Ammon's horn (tissue), 1 donor: ENCODE results near the gene TIMM8B.
"Not testable (repeated sequence)": the region's sequence is repeated elsewhere in the genome, so short reads cannot be mapped to it uniquely, and the experiment has no call there.

Source experiments
- DNase-seq: peaks from one replicate; pipeline ENCODE4 v3.0.0-alpha.2; 2016; ENCODE audit warnings: low spot score

Gene TIMM8B

DNA sequence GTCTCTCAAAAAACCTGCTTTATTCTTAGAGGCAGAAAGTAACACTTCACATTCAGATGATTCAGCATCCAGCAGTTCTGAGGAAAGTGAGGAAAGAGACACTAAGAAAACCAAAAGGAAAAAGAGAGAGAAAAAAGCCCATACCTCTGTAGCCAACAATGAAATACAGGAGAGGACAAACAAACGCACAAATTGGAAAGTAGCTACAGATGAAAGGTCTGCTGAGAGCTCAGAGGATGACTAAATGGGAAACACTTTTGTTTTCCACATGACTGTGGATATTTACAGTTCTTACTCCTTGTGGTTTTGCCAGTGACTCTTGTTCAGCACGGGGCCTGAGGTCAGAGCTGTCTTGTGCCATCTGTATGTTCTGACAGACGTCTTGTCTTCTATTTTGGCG is 3.8 kb downstream of the TIMM8B start:
- DNase-seq: no peak

DNA sequence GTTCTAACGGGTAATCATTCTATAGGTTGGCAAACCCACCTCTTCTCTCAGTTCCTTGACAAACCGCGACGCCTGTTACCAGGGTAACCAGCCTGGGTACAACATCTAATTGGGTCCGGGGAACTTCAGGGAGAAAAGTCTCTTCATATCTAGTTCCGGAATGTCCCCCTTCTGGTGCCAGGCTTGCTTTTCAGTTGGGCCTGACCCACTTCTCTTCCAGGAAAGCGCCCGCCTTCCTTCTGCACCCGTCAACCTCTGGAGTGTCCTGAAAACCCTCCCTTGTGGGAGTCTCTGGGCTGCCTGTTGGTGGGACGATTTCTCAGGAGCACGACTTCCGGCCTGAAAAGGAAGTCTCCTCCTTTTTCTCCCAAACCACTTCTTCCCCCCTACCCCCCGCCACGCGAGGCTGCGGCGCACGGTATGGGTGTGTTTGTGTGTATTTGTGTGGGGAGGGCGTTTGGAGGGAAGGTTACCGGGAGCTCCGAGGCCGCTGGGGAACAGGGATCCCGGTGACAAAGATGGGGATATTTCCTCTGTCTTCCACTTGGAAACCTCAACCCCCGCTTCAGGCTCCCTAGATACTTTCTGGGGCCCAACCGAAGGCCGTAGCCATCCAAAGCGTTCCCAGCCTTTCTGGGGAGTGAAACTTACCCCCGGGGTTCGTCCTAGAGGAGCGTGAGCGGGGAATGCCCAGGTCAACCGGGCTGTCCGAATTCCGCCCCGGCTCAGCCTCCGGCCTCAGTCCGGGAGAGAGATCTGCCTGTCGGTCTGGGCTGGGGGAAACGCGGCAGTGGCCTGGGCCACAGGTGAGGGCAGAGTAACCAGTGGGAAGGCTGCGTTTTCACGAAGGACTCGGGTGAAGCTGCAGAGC is 12.4 kb downstream of the TIMM8B start, which contains the start of the genes NKAPD1 and PIH1D2:
Gene NKAPD1 (plus strand): TSS at position 359 of the 871 bp plus-strand sequence. CDS start 1,276 bp downstream, outside the sequence.
Gene PIH1D2 (minus strand): TSS at position 77 of the 871 bp plus-strand sequence. CDS start 843 bp downstream, outside the sequence.
- peak; percentile 88 for DNase-seq

DNA sequence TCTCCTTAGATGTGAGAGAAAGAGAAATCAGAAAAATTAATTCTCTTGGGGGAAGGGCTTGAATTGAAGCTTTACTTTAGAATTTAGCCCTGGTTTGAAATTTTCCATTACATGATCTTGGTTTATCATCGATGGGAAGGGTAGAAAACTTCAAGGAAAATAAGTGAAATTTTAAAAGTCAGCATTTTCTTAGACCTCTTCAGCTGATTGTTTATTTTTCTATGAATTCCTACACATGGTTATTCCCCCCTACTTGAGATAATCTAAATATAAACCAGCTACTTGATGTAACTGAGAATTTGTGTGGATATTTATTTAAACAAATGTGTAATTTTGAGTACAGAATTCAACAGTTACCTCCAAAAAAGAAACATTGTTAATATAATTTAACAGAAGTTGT is 23.6 kb downstream of the TIMM8B start:
- no peak for DNase-seq

DNA sequence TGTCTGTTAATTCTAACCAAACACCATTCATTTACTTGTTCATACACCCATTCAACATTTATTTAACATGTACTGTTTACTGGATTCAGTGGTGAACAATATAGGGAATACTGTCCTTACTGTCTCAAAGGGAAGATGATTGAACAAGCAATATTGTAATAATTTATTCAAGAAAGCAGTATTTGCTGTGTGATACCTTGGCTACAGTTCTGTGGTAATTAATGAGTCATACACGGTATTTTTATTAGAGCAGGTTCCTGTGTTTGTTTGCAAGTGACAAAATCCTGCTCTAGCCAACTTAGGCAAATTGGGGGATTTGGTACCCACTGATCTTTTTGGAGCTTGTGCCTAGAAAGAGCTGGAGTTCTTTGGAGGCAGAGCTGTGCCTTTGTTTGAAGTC is 28.5 kb downstream of the TIMM8B start:
- no peak for DNase-seq

DNA sequence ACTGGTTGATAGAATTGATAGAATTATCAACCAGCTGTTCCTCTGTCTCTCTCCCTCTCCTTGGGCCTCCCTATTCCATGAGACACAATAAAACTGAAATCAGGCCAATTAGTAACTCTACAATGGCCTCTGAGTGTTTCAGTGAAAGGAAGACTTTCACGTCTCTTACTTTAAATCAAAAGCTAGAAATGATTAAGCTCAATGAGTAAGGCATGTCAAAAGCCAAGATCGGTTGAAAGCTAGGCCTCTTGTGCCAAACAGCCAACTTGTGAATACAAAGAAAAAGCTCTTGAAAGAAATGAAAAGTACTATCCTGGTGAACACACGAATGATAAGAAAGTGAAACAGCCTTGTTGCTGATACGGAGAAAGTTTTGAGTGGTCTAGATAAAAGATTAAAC is 29.4 kb downstream of the TIMM8B start:
- DNase-seq: no peak

DNA sequence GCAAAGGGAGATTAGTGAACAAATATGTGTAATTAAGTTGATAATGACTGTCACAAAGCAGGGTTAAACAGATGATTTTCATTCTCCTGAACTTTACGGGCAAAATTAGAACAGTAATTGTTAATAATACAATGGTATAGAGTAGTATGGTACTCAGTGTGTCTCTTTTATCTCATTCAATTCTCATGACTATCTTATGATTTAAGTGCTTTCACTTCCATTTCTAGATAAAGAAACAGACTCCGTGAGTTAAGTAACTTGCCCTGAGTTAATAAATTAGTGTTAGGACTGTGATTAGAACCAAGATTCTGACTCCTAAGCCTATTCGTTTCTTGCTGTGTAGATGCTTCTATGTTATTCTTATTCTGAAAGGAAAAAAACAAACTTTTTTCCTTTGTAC is 34.8 kb downstream of the TIMM8B start:
- no peak for DNase-seq

DNA sequence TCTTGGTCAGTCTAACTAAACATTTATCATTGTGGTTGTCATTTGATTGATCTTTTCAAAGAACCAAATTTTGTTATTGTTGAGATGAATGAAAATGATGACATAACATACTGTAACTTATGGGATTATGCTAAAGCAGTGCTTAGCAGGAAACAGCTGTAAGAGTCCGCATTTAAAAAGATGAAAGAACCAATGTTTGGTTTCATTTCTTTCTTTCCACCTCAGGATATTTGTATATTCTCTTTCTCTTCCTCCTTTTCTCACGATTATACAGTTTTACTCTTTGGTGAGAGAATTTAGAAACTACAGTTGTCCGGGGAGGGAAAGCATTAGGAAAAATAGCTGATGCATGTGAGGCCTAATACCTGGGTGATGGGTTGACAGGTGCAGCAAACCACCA is 35.8 kb downstream of the TIMM8B start:
- no peak for DNase-seq

DNA sequence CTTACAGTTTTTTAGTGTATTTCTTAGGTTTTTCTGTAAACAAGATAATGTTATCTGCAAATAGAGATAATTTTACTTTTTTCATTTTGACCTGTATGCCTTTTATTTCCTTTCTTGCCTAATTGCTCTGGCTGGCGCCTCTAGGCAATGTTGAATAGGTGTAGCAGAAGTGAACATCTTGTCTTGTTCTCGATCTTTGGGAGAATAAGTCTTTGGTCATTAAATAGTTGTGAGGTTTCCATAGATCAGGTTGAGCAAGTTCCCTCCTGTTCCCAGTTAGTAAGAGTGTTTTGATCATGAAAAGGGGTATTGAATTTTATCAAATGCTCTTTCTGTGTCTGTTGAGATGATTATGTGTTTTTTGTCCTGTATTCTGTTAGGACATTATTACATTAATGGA is 36.8 kb downstream of the TIMM8B start:
- DNase-seq: no peak

DNA sequence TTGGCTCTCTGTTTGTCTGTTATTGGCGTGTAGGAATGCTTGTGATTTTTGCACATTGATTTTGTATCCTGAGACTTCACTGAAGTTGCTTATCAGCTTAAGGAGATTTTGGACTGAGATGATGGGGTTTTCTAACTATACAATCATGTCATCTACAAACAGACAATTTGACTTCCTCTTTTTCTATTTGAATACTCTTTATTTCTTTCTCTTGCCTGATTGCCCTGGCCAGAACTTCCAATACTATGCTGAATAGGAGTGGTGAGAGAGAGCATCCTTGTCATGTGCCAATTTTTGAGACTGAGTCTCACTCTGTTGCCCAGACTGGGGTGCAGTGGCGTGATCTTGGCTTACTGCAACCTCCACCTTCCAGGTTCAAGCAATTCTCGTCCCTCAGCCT is 38.3 kb downstream of the TIMM8B start:
- not testable (repeated sequence) for DNase-seq

DNA sequence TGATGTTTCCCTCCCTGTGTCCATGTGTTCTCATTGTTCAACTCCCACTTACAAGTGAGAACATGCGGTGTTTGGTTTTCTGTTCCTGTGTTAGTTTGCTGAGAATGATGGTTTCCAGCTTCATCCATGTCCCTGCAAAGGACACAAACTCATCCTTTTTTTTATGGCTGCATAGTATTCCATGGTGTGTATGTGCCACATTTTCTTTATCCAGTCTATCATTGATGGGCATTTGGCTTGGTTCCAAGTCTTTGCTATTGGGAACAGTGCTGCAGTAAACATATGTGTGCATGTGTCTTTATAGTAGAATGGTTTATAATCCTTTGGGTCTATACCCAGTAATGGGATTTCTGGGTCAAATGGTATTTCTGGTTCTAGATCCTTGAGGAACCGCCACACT is 39.9 kb downstream of the TIMM8B start:
- not testable (repeated sequence) for DNase-seq

DNA sequence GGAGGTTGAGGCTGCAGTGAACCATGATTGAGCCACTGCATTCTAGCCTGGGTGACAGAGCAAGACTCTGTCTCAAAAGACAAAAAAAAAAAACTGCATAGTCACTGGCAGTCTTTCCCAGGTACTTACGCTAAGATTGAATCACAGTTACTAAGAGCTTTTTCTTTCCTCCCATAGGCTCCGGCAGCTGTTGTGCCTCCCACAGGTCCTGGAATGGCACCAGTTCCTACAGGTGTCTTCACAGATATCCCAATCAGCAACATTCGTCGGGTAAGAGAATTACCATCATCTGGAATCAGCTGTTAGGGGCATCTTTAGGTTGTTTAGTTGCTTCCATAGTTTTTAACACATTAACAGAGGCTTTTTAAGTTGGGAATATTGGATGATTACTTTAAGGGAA is 41.6 kb downstream of the TIMM8B start:
- no peak for DNase-seq

DNA sequence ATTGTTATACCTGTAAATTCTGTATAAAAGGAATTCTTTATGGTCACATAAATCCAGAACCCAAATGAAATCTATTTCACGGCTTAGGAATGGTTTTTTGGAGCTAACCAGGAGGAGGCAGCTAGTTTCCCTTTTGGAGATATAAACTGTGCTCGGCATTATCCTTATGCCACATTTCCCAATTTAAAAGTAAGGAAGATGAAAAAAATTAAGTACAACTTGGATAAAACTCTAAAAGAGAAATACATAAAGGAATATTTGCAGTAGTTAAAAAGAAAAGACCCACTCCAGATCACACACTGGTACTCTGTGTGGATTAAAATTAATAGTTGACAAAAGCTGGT is 43.6 kb downstream of the TIMM8B start:
- DNase-seq: no peak

DNA sequence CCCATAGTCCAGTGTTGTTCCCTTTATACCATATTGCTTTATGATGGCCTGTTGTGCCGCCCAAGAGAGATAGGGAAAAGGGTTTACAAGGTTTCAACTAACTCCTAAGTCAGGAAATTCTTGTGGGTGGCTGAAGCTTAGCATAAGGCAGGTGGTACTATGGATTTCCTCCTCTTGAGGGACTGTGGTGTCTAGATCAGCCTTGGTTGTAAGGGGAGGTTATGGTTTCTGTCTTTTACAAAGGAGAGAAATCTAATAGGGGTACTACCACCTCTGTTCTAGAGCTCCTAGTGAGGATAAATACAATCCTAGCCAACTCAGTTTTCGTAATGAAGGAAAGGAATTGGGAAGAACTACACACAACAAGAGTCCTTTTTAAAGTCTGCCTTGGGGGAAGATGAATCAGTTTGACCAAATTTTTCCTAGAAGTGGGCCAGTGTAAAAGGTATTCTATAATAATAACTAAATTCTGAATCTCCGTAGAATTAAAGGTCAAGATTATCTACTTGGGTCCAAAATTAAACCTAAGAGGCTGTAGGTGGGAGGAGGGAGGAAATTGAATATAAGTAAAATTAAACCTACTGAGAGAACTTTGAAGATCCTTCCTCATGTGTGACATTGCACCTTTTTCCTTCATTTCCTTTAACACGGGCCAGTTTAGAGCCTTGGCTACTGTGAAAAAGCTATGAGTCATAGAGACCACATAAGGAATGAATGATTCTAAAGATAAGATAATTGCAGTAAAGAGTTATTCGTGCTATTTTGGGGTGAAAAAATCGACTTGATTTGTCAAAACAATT is 44.2 kb downstream of the TIMM8B start:
- DNase-seq: no peak

DNA sequence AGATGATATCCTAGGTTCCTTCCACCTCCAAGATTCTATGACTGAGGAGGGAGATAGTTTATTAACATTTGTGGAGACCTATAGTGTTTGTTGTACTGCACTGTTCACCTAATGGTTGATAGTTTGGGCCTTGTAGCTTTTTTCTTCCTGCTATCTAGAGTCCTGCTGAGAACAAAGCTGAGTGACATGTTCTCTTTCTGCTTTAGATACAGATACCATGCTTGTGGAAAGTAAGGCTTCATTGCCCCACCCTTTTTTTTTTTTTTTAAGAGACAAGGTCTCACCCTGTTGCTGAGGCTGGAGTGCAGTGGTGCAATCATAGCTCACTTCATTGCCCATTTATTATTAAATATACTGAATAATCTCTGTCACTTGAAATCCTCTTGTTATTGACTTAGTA is 49.0 kb downstream of the TIMM8B start:
- DNase-seq: no peak
